ENCODE data around the gene LRCH1.
"Not testable (repeated sequence)": the region's sequence is repeated elsewhere in the genome, so short reads cannot be mapped to it uniquely, and the experiment has no call there.

LRCH1 gene

GRCh38 chr13:46761174-46761573 lies 208.2 kb downstream of the LRCH1 start:
- no peak for DNase-seq

- no peak for DNase-seq
Observed at GRCh38 chr13:46761866-46762265, 208.9 kb downstream of the LRCH1 start.

- not testable (repeated sequence) for DNase-seq
Observed at GRCh38 chr13:46769925-46770324, 217.0 kb downstream of the LRCH1 start.

GRCh38 chr13:46771693-46772092 lies 218.7 kb downstream of the LRCH1 start:
- no peak for DNase-seq

GRCh38 chr13:46773541-46773940 lies 220.6 kb downstream of the LRCH1 start:
- DNase-seq: no peak

GRCh38 chr13:46775385-46776107 lies 222.6 kb downstream of the LRCH1 start:
- DNase-seq: no peak

GRCh38 chr13:46778095-46778494 lies 225.1 kb downstream of the LRCH1 start:
- no peak for DNase-seq

GRCh38 chr13:46778890-46779289 lies 225.9 kb downstream of the LRCH1 start:
- no peak for DNase-seq

- DNase-seq: no peak
Observed at GRCh38 chr13:46782066-46782465, 229.1 kb downstream of the LRCH1 start.

- no peak for DNase-seq
Observed at GRCh38 chr13:46782691-46783090, 229.7 kb downstream of the LRCH1 start.

- DNase-seq: no peak
Observed at GRCh38 chr13:46783504-46783903, 230.5 kb downstream of the LRCH1 start.

- DNase-seq: no peak
Observed at GRCh38 chr13:46795321-46795720, 242.4 kb downstream of the LRCH1 start.

GRCh38 chr13:46796129-46796514 lies 243.2 kb downstream of the LRCH1 start:
- no peak for DNase-seq

- peak; percentile 95 for DNase-seq
Observed at GRCh38 chr13:46796515-46797474, 243.8 kb downstream of the LRCH1 start, which contains the start of gene ESD. Gene ESD (minus strand): TSS chr13:46797161. CDS start chr13:46791413, 5,748 bp downstream.

- DNase-seq: no peak
Observed at GRCh38 chr13:46797501-46798237, 244.7 kb downstream of the LRCH1 start.

- no peak for DNase-seq
Observed at GRCh38 chr13:46799139-46799538, 246.2 kb downstream of the LRCH1 start.

- DNase-seq: no peak
Observed at GRCh38 chr13:46801858-46802257, 248.9 kb downstream of the LRCH1 start.
